ENCODE data around the gene FHIT. TPM values are rescaled to one million over a fixed set of nuclear protein-coding genes. Genes with fewer than 3 reads are reported as not detected.

Gene FHIT
- total RNA-seq, 4 donors from 2014 or later = 5.0 to 15.3 (median 8.3) TPM

DNA sequence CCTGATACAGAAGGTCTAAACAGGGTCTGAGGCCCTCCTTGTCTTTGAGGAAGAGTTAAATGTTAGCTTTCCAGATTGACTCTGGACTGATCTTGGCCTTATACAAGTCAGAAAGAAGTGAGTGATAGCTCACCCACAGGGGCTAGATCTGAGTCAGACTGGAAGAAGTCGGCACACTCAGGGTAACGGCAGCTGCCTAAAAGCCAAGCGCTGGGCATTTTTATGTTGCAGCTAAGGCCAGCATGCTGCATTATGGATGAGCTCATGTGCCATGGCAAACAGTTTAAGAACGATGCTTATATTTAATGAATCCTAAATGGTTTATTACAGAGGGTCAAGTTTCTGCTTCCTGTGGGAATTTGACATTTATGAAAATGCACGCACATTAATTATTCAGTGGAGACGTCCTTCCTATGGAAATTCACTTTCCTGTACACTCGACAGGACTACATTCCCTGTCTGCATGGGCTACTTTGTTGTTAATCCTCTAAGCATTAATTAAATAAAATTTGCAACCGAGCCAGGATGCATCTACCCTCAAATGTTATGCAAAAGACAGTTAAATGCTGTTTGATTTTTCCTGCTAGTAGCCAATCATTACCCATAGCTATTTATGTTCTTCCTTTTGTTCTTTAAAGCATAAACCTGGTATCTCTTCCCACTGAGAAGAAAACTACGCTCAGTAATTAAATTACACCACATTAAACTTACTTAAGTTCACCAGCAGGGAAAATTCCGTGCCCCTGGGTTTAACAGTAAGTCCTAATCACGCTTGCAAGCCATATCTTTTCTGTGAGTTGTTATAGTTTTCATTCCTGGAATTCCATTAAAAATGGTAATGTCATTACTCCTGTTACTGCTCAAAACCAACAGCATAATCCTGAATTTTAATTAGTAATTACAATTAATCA, 1438.8 kb downstream of the FHIT start:
- TF ChIP-seq POLR2A (IDR thresholded peaks at IDR 0.05) = no peak
- TF ChIP-seq, protein P1, sequence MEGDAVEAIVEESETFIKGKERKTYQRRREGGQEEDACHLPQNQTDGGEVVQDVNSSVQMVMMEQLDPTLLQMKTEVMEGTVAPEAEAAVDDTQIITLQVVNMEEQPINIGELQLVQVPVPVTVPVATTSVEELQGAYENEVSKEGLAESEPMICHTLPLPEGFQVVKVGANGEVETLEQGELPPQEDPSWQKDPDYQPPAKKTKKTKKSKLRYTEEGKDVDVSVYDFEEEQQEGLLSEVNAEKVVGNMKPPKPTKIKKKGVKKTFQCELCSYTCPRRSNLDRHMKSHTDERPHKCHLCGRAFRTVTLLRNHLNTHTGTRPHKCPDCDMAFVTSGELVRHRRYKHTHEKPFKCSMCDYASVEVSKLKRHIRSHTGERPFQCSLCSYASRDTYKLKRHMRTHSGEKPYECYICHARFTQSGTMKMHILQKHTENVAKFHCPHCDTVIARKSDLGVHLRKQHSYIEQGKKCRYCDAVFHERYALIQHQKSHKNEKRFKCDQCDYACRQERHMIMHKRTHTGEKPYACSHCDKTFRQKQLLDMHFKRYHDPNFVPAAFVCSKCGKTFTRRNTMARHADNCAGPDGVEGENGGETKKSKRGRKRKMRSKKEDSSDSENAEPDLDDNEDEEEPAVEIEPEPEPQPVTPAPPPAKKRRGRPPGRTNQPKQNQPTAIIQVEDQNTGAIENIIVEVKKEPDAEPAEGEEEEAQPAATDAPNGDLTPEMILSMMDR (IDR thresholded peaks at IDR 0.05) = no peak
- WGBS, 2 donors = 75 to 80% methylated on average over 11 of the region's 11 CpGs
- DNase-seq (ENCODE audit: low spot score in 2 of 2) = no peak
- H3K4me3 ChIP-seq (ENCODE audit: low read depth, poor library complexity, severe bottlenecking) = no peak overlapping the region
- intact Hi-C loops (cut with DNase I; ENCODE audit: low total_unique reads) = no loop called here

DNA sequence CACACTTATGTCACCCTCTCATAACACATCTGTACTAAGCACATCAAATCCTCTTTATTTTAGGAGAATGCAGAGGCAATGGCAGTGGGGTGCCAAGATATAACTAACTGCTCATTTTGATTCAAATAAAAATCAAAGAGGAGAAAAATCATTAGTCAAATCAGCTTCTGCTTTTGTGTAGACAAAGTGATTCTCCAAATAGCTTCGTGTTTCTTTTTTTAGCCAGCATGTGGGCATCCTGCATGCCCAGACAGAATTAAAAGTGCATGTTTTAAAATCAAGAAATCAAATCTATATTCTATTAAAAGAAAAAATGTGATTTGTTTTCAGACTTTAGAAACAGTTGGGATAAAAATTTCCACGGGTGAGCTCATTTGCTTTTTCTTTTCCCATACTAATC, 1440.1 kb downstream of the FHIT start:
- intact Hi-C loops (cut with DNase I; ENCODE audit: low total_unique reads) = no loop called here
- no peak for TF ChIP-seq POLR2A (IDR thresholded peaks at IDR 0.05)
- TF ChIP-seq, protein P1 (IDR thresholded peaks at IDR 0.05) = no peak
- DNase-seq (ENCODE audit: low spot score in 2 of 2) = no peak
- 32 to 36% methylated on average over 2 of the region's 2 CpGs for WGBS, 2 donors
- no peak overlapping the region for H3K4me3 ChIP-seq (ENCODE audit: low read depth, poor library complexity, severe bottlenecking)

DNA sequence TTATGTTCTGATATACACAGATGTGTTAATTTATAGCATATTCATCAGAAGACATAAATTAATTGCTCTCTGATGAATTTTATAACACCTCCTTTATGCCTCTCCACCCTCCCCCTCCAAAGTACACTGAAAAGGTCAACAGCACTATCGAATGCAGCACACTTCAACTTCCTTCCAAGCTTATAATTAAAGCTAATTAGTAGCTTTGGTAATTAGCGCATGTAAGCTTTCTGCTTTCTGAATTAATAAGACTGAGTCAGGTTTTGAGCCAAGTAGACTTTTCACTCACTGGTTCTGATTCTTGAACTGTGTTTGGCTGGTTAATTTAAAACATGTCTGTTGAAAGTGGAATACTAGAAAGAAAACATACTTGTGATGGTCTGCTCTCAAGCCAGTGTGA, 1440.6 kb downstream of the FHIT start:
- no peak for TF ChIP-seq POLR2A (IDR thresholded peaks at IDR 0.05)
- TF ChIP-seq, protein P1 (IDR thresholded peaks at IDR 0.05) = no peak
- intact Hi-C loops (cut with DNase I; ENCODE audit: low total_unique reads) = no loop called here
- WGBS, 2 donors = 35 to 36% methylated on average over 2 of the region's 2 CpGs
- no peak overlapping the region for H3K4me3 ChIP-seq (ENCODE audit: low read depth, poor library complexity, severe bottlenecking)
- no peak for DNase-seq (ENCODE audit: low spot score in 2 of 2)

DNA sequence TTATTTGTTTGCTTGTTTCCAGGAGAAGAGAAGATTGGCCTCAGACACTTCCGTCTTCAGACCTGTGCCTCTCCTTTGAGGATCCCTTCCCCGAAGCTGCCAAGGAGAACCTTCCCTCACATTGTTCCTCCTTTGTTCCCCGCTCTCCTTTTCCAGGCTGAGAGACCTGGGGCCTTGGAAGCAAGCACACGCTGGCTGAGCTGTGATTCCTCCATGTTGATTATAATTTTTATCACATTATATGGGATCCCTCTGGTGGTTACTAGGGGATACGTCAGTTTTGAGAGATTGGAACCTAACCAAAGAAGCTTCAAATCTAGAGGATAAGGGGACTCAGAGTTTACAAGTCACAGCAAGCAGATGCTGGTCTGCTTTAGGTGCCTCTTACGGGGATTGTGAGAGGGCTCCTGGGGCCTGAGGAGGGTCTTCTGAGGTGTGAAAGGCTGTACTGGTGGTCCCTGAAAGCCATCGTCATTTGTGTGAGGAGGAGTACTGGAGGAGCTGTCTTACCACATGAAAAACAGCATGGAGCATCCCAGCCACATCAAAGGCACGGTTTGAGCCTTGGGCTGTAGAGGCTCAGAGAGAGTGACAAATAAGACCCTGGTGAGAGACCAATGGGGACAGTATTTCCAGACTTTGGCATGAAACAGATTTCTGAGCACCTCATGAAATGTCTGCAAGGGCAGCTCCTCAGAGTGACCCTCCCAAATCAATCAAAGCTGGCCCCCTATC, 1441.4 kb downstream of the FHIT start:
- TF ChIP-seq, protein P1 (IDR thresholded peaks at IDR 0.05) = no peak
- no peak for TF ChIP-seq POLR2A (IDR thresholded peaks at IDR 0.05)
- no peak overlapping the region for H3K4me3 ChIP-seq (ENCODE audit: low read depth, poor library complexity, severe bottlenecking)
- intact Hi-C loops (cut with DNase I; ENCODE audit: low total_unique reads) = no loop called here
- no peak for DNase-seq (ENCODE audit: low spot score in 2 of 2)
- WGBS, 2 donors = 53 to 58% methylated on average over 8 of the region's 8 CpGs

DNA sequence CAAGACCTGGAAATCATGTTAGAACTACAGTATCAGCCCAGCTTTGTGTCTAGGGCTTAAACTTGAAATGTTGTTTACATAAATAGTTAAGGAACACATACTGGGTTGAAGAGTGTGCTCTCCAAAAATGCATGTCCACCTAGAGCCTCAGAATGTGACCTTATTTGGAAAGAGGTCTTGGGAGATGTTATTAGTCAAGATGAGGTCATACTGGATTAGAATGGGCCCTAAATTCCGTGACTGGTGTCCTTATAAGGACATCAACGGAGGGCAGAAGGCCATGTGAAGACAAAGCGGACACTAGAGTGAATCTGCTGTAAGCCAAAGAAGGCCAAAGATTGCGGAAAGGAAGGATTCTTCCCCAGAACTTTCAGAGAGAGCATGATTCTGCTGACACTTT, 1442.2 kb downstream of the FHIT start:
- 73 to 84% methylated on average over 4 of the region's 4 CpGs for WGBS, 2 donors
- no peak overlapping the region for H3K4me3 ChIP-seq (ENCODE audit: low read depth, poor library complexity, severe bottlenecking)
- intact Hi-C loops (cut with DNase I; ENCODE audit: low total_unique reads) = no loop called here
- no peak for TF ChIP-seq POLR2A (IDR thresholded peaks at IDR 0.05)
- TF ChIP-seq, protein P1 (IDR thresholded peaks at IDR 0.05) = no peak
- no peak for DNase-seq (ENCODE audit: low spot score in 2 of 2)
